G401 (cell line): ENCODE results near the gene C2orf49. TPM values are rescaled to one million over a fixed set of nuclear protein-coding genes. Genes with fewer than 3 reads are reported as not detected.

Experiments used
- DNase-seq: peaks from one replicate; pipeline ENCODE4 v3.0.0-alpha.2; 2015; ENCODE audit warnings: low spot score
- in situ Hi-C: cut with HindIII; loops from 2 replicates; pipeline ENCODE4 v1.10.0; 2016; ENCODE audit warnings: low sequenced_read_pairs, mixed read lengths
- total RNA-seq: library from RNA; depleted of rRNA; stranded (reverse); fragments of >200 nt; shearing (Covaris generic); gene quantifications from 2 replicates; pipeline ENCODE4 v1.2.3, GENCODE V29; 2014; rRNA removed

The C2orf49 gene
- total RNA-seq, result 8.3 and 46.0 TPM in 2 replicates

- in situ Hi-C loops, result no loop called here
- peak; percentile 86 for DNase-seq
These were observed at the start of gene C2orf49 for GRCh38 chr2:105337122-105338019. C2orf49 (plus strand) TSS chr2:105337540; CDS start chr2:105337588, 48 bp downstream.

- DNase-seq, result peak; percentile 25
- in situ Hi-C loops, result no loop called here
These were observed 49.6 kb upstream of the C2orf49 start for GRCh38 chr2:105287692-105288091.

- in situ Hi-C loops, result no loop called here
These were observed 49.2 kb upstream of the C2orf49 start for GRCh38 chr2:105288133-105288532.

DNA sequence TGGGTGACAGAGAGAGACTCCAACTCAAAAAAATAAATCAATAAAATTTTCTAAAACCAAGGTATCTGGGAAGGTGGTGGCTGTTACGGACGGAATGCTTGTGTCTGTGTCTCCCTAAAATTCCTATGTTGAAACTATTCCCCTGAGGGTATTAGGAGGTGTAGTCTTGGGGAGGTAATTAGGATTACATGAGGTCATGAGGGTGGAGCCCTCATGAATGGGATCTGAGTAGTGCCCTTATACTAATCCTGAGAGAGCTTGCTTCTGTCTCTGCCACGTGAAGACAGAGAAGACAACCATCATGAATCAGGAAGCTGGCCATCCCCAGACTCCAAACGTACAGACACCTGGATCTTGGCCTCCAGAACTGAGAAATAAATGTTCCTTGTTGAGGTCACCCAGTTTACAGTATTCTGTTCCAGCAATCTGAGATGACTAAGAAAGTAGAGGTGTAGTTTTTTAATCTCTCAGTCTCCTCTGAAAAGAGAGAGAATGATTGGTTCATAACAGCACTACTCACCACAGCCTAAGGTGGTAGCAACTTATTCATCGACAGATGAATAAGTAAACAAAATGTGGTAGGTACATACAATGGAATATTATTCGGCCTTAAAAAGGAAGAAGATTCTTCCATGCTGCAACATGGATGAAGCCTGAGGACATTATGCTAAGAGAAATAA lies 46.2 kb upstream of the C2orf49 start:
- DNase-seq, result no peak
- in situ Hi-C loops, result no loop called here

More at GRCh38 chr2:105288133-105288532, 49.2 kb upstream of the C2orf49 start:
- DNase-seq, result no peak

GRCh38 chr2:105291981-105292380 lies 45.4 kb upstream of the C2orf49 start:
- in situ Hi-C loops, result no loop called here
- no peak for DNase-seq

DNA sequence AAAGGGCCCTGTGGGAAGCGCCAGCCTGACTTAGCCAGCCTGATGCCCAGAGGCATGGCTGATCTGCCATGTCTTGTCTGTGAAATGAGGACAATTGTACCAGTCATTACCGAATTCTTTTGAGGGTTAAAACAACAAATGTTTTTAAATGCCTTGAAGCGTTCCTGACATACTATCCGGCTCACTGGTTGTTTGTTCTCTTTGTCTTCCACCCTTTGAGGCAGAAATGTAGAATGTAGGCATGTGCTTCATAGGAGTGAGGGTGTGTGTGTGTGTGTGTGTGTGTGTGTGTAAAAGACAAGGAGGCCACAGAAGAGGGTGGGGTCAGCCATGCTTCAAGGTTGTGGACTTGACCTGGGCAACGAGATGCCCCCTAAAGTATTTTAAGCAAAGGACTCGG lies 43.3 kb upstream of the C2orf49 start:
- in situ Hi-C loops, result no loop called here
- no peak for DNase-seq

DNA sequence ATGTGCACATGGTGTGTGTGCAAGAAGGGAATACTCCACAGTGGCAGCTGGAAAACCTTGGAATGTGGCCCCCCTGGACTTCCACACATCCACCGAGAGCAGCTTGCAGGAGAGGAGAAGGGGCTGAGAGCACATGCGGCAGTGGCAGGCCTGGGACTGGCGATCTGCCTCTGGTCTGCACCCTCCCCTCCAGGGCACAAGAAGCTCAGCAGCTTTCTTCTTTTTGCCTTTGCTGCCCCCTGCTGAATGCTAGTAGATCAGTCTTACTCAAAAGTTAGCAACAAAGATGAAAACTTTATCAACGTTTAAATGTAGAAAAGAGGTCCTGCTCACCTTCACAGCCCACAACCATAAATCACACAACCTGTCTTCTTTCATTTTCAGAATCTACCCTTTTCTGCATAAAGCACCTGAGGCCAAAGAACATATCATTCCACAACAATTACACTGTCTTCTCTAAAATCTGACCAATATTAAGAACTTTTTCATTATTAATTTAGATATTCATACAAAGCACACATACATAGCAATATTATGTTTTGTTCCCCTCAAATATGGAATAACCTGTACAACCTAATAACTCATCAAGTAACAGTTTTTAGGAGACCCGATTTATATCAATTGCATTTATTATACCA lies 42.4 kb upstream of the C2orf49 start:
- in situ Hi-C loops, result no loop called here
- peak; percentile 60 for DNase-seq

DNA sequence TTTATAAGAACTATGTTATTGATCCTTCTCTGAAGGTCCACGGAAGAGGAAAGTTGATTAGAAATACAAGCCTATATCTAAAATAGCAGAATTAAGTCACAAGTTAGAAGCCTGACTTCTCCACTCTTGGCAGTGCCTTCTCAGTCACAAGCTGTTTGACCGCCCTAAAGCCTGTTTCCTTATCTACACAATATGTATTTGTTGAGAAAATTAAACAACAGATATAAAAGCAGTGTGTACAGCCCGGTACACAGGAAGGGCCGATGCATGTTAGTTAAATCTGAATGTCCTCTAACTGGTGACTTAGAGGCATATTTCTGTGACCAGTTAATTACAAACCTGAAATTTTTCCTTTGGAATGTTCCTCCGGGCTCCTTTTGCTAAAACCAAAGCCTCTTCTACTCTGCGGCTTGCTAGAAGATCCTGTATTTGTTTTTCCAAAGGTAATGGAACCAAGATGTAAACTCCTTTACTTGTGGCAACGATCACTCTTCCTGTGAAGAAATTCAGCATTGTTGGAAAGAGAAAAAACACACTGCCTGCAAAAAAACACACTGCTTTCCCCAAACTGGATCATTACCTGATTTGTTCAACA lies 41.2 kb upstream of the C2orf49 start:
- in situ Hi-C loops, result no loop called here
- no peak for DNase-seq

DNA sequence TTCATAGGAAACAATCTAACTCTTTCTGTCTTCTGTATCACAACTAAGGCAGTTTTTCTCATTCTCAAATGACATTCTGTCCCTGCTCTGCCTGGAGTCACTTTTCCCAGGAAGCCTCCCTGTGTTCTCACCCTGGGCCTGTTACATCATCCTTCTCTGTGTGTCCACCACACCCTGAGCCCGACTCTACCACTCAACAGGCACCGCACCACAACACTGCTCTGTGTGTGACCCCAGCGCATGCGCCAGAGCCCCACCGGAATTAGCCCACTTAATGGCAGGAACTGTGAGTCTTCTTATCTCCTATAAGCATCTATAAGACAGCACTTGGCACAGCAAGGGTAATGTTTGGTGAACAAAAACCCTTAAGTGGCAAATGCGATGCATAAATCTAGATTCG lies 40.1 kb upstream of the C2orf49 start:
- no peak for DNase-seq
- in situ Hi-C loops, result no loop called here

DNA sequence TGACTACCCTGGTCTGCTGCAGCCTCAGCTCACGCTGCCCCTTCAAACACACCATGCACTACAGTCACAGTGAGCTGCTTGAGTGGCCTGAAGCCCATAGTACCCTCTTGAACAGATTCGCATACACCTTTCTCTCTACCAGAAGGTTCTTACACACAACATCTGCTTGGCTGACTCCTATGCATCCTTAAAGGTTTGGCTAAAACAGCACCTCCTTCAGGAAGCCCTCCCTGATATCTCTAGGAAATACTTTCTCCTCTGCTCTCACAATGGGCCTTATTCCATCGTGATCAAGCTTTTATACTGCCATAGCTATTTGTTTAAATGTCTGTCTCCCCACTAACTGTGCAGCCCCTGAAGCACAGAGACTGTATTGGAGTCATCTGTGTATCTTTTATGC lies 39.3 kb upstream of the C2orf49 start:
- in situ Hi-C loops, result no loop called here
- DNase-seq, result no peak

DNA sequence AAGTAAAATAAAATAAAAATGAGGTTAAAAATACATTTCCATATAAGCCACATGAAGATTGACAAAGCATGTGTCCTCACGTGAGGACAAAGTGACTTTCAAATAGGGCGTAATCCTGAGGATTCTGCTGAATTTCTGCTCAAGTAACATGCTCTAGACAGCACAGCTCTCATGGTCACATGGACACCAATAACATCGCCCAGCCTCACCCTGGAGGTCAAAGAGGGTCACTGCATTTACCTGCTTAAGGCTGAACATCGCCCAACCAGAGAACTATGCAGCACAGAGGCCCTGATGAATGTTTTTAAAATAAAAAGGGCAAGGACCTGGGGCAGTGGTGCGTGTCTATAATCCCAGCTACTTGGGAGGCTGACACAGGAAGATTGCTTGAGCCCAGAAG lies 38.0 kb upstream of the C2orf49 start:
- DNase-seq, result no peak
- in situ Hi-C loops, result no loop called here

DNA sequence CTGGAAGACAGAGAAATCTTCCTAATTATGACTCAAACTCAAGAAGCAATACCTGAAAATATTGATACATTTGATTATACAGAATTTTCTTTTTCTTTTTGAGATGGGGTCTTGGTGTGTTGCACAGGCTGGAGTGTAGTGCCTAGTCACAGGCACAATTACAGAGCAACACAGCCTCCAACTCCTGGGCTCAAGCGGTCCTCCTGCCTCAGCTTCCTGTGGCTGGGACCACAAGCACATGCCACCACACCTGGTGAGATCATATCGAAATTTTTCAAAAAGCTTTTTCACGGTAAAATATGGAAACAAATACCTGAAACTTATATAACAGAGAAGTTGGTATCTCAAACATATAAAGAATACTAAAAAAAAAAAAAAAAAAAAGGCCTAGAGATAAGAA lies 35.7 kb upstream of the C2orf49 start:
- no peak for DNase-seq
- in situ Hi-C loops, result no loop called here

DNA sequence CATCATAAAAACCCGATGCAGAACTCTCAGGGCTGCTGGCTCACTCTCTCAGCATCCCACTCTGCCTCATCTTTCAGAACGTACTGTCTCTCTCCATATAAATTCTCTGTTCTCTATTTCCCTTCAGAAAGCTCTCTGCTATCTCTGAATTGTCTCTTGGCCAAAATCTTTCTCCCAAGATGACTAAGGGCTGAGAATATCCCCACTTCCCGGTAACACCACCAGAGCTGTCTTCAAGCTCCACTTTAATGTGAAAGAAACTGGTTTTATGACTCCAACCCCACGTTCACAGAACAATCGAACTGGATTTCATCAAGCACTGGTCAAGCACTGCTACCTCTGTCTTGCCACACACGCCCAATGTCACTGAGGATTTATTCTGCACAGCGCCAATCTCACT lies 30.2 kb upstream of the C2orf49 start:
- in situ Hi-C loops, result no loop called here
- no peak for DNase-seq

- in situ Hi-C loops, result no loop called here
- DNase-seq, result no peak
These were observed 29.8 kb upstream of the C2orf49 start for GRCh38 chr2:105307550-105307949.

DNA sequence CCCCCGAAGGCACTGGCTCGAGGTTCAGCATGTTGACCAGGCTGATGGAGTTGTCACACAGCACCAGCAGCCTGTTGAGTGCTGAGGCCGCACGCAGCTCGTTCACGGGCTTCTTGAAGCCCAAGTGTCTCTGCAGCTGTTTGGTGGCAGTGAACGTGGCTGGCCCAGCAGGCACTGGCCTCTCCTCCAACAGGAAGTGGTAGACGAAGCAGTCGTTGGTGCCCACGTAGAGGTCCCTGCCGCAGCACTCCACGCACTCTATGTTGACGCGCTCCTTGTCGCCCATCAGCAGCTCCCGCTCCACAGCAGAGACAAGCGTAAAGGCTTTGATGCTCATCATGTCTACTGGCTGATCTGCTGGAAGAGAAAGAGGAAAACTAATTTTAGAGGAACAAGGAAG lies 29.4 kb upstream of the C2orf49 start:
- in situ Hi-C loops, result no loop called here
- no peak for DNase-seq

DNA sequence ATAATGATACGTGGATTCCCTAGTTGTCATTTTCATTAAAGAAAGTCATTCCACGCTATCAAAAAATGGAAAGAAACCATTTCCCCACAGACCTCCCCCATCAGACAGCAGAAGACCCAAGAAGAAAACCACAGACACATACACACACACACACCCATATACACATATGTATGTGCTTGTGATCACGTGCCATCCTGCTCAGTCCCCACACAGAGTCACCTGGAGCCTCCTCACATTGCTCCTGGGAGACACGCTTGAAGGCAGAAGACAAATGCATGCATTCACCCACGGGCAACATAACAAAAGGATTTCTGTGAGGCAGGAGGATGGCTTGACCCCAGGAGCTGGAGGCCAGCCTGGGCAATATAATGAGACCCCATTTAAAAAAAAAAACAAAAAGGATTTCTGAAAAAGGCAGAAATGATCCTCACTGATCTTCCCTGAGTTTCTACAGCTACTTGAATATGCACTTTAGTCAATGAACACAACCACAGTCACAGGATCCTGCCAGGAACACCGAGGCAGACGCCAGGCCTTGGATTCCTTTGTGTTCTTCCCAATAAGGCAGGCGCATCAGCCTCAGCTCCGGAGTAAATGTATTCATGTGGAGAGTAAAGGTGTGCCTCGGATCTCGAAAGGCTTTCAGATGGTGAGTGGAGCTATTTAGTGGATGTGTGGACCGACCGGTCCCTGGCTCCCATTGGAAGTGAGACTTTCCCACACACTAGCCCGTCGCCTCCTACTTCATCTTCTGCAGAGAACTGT lies 28.8 kb upstream of the C2orf49 start:
- no peak for DNase-seq
- in situ Hi-C loops, result no loop called here

- in situ Hi-C loops, result no loop called here
- DNase-seq, result no peak
These were observed 28.2 kb upstream of the C2orf49 start for GRCh38 chr2:105309147-105309545.

GRCh38 chr2:105313877-105314276 lies 23.5 kb upstream of the C2orf49 start:
- no peak for DNase-seq
- in situ Hi-C loops, result no loop called here

DNA sequence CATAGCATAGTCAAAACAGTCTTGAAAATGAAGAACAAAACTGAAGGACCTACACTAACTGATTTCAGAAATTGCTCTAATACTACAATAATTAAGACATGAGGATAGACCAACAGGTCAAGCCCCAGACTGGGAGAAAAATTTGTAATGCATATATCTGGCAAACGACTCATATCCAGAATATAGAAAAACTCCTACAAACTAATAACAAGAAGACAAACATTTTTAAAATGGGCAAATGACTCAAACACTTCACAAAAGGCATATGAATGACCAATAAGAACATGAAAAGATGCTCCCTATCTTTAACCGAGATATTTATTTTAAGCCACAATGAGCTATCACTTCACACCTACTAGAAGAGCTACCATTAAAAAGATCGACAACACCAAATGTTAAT lies 22.0 kb upstream of the C2orf49 start:
- in situ Hi-C loops, result no loop called here
- DNase-seq, result no peak
